T1000 (cell line): ENCODE measurements around the gene TMEM145.
"Not testable (repeated sequence)": the region's sequence is repeated elsewhere in the genome, so short reads cannot be mapped to it uniquely, and the experiment has no call there.

Experiments used
- DNase-seq: peaks from one replicate; lab custom pipeline; 2025; ENCODE audit warnings: mixed read lengths; lab: John Stamatoyannopoulos, UW

The TMEM145 gene

GRCh38 chr19:42313096-42313839 is at the start of gene TMEM145:
TMEM145 (plus strand) TSS chr19:42313309; CDS start chr19:42313377, 68 bp downstream.
- DNase-seq, result no peak

- not testable (repeated sequence) for DNase-seq
These were observed 47.0 kb upstream of the TMEM145 start for GRCh38 chr19:42266105-42266504.

DNA sequence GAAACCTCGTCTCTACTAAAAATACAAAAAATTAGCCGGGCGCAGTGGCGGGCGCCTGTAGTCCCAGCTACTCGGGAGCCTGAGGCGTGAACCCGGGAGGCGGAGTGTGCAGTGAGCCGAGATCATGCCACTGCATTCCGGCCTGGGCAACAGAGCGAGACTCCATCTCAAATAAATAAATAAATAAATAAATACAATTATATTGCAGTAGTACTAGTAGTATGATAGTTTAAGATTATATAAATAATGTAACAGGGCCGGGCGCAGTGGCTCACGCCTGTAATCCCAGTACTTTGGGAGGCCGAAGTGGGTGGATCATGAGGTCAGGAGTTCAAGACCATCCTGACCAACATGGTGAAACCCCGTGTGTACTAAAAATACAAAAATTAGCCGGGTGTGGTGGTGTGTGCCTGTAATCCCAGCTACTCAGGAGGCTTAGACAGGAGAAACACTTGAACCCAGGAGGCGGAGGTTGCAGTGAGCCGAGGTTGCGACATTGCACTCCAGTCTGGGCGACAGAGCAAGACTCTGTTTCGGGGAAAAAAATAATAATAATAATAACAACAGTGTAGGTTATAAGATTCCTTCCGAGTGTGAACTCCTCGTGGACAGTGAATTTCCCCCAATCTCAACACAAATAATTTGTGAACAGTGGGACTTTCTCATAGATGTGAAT is 46.0 kb upstream of the TMEM145 start:
- not testable (repeated sequence) for DNase-seq

GRCh38 chr19:42267644-42268141 is 45.4 kb upstream of the TMEM145 start:
- DNase-seq, result no peak

DNA sequence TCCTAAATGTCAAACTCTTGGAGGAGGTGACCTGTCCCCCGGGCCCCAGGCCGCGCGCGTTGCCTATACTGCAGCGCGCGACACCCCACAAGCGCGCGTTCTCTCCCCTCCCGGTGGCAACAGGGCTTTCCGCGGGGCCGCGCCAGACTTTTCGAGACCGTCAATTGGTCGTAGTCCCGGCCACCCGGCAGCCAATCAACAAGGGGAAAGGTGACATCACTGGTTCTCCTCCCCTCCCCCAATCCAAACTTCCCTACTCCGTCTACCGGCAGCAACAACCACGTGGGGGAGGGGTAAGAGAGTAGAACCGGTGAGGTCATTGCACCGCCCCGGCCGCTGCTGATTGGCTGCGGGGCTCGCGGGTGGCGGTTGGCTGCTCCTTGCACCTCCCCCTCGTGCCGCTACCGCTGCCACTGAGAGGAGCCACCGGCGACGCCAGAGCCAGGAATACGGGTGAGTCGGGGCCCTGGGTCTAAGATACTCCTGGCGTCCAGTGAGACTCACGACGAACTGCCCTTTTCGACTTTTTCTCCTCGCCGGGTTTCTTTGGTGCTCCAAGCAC is 44.9 kb upstream of the TMEM145 start:
- peak; percentile 97 for DNase-seq

DNA sequence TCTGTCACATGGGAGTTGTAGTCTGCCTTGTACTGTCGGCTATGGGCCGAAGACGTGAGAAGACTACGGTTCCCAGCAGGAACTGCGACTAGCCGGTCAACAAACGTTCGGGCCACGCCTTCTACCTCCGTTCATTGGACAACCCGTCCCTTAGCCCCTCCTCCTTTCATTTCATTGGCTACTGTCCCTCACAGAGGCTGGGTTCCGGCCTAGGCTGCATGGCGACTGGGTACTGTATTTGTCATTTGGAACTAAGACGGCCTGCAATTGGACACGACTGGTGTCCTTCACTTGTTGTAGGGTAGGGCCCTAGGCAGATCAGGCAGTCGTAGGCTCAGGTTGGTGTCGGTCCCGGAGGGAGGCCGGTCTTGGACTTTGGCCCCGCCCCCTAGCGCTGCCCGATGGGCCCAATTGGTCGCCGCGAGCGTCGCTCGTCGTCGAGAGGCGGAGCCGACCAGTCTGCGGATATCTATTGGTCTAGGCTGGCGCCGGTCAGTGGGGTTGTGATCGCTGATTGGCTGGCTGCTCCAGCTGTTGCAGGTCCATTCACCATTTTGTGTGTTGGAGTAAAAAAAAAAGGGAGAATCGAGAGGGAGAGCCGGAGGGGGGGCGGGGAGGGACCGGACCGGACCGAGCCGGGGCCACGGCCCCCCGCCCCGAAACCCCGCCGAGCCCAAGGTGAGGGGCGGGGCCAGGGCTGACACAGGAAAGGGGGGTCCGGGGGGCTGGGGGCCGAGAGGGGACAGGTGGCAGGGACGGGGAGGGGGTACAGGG is 44.2 kb upstream of the TMEM145 start, which contains the start of gene CIC:
CIC (plus strand) TSS at position 549 of the 774 bp plus-strand sequence. CDS start 2,532 bp downstream, outside the sequence.
- DNase-seq, result peak; percentile 99

GRCh38 chr19:42269478-42270345 is 43.4 kb upstream of the TMEM145 start:
- no peak for DNase-seq

DNA sequence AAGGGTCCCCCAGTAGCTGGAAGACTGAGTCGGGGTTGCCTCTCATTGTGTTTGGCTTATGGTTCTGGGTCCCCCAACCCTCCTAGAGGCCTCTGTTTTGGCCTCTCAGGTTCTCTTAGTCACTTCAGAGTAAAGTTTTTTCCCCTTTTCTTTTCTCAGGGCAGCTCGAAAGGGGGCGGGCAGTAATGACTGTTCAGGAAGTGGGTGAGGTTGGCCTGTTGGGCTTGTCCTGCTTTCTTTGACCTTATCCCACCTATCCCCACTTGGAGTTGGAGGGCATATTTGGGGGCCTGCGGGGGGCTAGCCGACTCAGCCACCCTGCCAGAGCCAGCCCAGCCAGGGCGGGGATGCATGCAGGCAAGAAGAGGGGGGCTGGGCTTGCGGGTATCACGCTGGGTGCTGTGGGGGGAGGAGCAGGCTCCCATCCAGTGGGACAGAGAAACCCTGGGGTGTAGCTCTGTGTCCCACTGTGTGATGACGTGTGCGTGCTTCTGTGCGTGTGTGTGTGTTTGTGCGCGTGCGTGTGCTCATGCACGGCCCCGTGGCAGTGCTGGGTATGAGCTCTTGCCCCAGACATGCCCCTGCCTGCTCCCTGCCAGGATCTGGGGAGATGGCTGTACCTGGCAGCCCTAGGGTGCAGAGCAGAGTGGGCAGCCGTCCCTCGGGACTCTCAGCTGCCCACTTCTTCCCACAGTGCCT is 42.6 kb upstream of the TMEM145 start:
- peak; percentile 71 for DNase-seq

DNA sequence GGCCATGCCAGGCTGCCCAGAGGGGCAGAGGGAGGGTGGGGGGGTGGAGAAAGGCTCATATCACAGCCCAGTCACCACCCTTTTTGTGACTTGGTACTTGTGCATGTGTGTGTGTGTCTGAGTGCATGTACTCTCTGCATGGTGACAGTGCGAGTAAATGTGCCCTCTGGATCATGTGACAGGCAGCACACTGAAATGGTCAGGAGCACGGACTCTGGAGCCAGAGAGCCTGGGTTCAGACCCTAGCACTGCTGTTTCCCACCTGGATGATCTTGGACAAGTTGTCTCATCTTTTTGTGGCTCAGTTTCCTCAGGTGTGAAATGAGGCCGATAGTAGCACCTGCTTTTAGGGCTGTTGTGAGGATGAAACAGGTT is 42.1 kb upstream of the TMEM145 start:
- no peak for DNase-seq

DNA sequence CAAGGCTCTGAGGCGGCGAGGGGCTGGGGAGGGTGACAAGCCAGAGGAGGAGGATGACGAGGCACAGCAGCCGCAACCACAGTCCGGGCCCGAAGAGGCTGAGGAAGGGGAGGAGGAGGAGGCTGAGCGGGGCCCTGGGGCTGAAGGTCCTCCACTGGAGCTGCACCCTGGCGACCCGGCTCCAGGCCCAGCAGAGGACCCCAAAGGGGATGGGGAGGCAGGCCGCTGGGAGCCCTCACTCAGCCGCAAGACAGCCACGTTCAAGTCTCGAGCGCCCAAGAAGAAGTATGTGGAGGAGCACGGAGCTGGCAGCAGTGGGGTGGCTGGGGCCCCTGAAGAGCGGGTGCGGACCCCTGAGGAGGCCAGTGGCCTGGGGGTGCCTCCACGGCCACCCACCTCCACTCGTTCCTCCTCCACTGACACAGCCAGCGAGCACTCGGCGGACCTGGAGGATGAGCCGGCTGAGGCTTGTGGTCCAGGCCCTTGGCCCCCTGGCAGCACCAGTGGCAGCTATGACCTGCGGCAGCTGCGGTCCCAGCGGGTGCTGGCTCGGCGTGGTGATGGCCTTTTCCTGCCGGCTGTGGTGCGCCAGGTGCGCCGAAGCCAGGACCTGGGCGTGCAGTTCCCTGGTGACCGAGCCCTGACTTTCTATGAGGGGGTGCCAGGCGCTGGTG is 41.1 kb upstream of the TMEM145 start:
- no peak for DNase-seq

DNA sequence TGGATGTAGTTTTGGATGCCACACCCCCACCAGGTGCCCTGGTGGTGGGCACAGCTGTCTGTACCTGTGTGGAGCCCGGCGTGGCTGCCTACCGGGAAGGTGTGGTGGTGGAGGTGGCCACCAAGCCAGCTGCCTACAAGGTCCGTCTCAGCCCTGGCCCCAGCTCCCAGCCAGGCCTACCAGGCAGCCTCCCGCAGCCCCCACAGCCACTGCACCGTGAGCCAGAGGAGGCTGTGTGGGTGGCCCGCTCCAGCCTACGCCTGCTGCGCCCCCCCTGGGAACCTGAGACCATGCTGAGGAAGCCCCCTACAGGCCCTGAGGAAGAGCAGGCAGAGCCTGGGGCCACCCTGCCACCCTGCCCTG is 40.6 kb upstream of the TMEM145 start:
- no peak for DNase-seq

GRCh38 chr19:42272989-42273406 is 40.1 kb upstream of the TMEM145 start:
- DNase-seq, result no peak

- no peak for DNase-seq
These were observed 39.6 kb upstream of the TMEM145 start for GRCh38 chr19:42273407-42274064.

- DNase-seq, result no peak
These were observed 38.9 kb upstream of the TMEM145 start for GRCh38 chr19:42274065-42274682.

DNA sequence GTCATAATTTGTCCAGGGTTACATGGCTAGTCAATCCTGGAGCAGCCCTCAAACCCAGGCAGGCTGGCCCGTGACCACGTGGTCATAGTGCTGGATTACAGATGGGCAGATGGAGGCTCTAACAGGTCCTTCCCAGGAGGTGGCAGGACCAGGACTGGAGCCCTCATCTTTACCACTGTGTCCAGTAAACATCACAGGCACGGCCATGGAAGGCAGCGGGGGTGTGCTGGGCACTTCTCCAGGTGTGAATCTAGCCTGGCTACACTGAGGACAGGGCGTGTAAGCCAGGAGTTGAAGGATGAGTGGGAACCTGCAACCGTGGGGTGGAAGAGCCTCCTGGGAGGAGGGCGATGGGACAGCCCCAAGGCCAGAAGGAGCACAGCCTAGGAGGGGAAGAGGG is 38.0 kb upstream of the TMEM145 start:
- no peak for DNase-seq

GRCh38 chr19:42275517-42275916 is 37.6 kb upstream of the TMEM145 start:
- no peak for DNase-seq

DNA sequence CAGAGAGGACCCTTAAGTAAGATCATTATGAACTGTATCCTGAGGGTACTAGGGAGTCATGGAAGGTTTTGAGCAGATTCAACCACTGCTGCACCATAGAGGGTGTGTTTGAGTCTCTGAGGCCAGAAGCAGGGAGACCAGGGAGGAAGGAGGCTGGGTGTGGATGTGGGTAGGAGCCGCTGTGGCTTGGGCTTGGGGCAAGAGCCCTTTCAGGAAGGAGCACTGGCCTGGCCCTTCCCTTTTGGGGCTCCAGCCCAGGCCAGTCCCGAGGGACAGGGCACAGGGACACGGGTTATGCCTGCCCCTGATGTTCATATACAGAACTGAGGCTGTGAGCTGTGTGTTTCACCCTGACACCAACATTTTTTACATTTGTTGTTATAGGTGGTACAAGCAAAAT is 36.8 kb upstream of the TMEM145 start:
- no peak for DNase-seq

DNA sequence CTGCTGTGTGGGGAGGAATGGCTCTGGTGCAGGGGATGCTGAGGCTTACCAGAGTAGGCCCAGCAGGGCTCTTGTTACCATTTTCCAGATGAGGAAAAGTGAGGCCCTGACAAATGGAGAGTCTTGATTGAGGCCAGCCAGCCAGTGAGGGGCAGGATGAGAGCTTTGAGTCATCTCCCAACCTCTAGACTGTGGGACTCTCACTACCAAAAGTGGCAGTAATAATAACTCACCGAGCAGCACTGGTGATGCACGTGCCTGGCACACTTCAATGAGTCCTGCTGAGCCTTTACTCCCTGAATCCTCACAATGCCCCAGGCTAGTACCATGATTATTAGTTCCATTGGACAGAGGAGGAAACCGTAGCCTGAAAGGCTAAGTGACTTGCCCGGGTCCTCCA is 36.3 kb upstream of the TMEM145 start:
- no peak for DNase-seq
